Measurements from ENCODE around the gene RUNX1.

DNA sequence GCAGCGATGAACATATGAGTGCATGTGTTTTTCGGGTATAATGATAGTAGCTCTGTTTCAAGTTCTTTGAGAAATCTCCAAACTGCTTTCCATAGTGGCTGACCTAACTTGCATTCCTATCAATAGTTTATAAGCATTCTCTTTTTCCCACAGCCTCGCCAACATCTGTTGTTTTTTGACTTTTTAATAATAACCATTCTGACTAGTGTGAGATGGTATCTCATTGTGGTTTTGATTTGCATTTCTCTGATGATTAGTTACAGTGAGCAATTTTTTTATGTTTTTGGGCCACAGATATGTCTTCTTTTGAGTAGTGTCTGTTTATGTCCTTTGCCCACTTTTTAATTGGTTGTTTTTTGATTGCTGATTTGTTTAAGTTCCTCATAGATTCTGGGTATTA, 10.6 kb upstream of the RUNX1 start:
- TF ChIP-seq, protein P1, sequence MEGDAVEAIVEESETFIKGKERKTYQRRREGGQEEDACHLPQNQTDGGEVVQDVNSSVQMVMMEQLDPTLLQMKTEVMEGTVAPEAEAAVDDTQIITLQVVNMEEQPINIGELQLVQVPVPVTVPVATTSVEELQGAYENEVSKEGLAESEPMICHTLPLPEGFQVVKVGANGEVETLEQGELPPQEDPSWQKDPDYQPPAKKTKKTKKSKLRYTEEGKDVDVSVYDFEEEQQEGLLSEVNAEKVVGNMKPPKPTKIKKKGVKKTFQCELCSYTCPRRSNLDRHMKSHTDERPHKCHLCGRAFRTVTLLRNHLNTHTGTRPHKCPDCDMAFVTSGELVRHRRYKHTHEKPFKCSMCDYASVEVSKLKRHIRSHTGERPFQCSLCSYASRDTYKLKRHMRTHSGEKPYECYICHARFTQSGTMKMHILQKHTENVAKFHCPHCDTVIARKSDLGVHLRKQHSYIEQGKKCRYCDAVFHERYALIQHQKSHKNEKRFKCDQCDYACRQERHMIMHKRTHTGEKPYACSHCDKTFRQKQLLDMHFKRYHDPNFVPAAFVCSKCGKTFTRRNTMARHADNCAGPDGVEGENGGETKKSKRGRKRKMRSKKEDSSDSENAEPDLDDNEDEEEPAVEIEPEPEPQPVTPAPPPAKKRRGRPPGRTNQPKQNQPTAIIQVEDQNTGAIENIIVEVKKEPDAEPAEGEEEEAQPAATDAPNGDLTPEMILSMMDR (conservative IDR thresholded peaks at IDR 0.05; ENCODE audit: low read depth, low read length) = no peak
- TF ChIP-seq EZH2 (IDR thresholded peaks at IDR 0.05; ENCODE audit: borderline replicate concordance, low read depth, low read length, poor library complexity, severe bottlenecking) = no peak

Data from A673 (cell line).